SH-SY5Y (cell line): ENCODE results near the gene PABPN1L.

ENCODE experiments used
- GATA2 ChIP-seq: IDR thresholded peaks from 2 replicates; pipeline ENCODE4 v1.6.1; 2011; ENCODE audit warnings: mild to moderate bottlenecking, low read depth, low read length
- GATA3 ChIP-seq: IDR thresholded peaks from 2 replicates; pipeline ENCODE4 v1.6.1; 2011; ENCODE audit warnings: low read depth, mild to moderate bottlenecking, low read length, moderate library complexity

- no peak for TF ChIP-seq GATA2
- no peak for TF ChIP-seq GATA3
Measured at GRCh38 chr16:88836791-88837190, 29.7 kb downstream of the PABPN1L start.
